ENCODE measurements around the gene PHEX.

Gene PHEX

GRCh38 chrX:22164770-22165388 lies 132.8 kb downstream of the PHEX start:
- no peak overlapping the region for H3K4me3 ChIP-seq (ENCODE audit: insufficient read depth, low read length, poor library complexity, severe bottlenecking)
- H3K36me3 ChIP-seq (ENCODE audit: low read length) = no peaks in the 10 kb centered on the region
- no peaks in the 10 kb centered on the region for H3F3A ChIP-seq (ENCODE audit: insufficient read depth)
- no peaks in the 10 kb centered on the region for H3K27me3 ChIP-seq (ENCODE audit: low read length)
- H2AFZ ChIP-seq (ENCODE audit: low read depth, low read length, severe bottlenecking) = no peak overlapping the region
- H3K4me2 ChIP-seq (ENCODE audit: low read depth, low read length, poor library complexity, severe bottlenecking) = no peak overlapping the region
- H3K9me2 ChIP-seq (replicated peaks; ENCODE audit: insufficient read depth, low read length) = no peaks in the 10 kb centered on the region
- H3K79me2 ChIP-seq (ENCODE audit: insufficient read depth, low read length) = no peaks in the 10 kb centered on the region
- H3K9ac ChIP-seq (ENCODE audit: low read length) = no peak overlapping the region
- TF ChIP-seq, protein P1, sequence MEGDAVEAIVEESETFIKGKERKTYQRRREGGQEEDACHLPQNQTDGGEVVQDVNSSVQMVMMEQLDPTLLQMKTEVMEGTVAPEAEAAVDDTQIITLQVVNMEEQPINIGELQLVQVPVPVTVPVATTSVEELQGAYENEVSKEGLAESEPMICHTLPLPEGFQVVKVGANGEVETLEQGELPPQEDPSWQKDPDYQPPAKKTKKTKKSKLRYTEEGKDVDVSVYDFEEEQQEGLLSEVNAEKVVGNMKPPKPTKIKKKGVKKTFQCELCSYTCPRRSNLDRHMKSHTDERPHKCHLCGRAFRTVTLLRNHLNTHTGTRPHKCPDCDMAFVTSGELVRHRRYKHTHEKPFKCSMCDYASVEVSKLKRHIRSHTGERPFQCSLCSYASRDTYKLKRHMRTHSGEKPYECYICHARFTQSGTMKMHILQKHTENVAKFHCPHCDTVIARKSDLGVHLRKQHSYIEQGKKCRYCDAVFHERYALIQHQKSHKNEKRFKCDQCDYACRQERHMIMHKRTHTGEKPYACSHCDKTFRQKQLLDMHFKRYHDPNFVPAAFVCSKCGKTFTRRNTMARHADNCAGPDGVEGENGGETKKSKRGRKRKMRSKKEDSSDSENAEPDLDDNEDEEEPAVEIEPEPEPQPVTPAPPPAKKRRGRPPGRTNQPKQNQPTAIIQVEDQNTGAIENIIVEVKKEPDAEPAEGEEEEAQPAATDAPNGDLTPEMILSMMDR (IDR thresholded peaks at IDR 0.05; ENCODE audit: insufficient read depth, low read length, poor library complexity, severe bottlenecking) = no peak
- TF ChIP-seq EZH2phosphoT487 (conservative IDR thresholded peaks at IDR 0.05; ENCODE audit: low read length) = no peak
- H3K27ac ChIP-seq (ENCODE audit: low read depth, low read length) = no peak overlapping the region
- no peaks in the 10 kb centered on the region for H3K9me3 ChIP-seq (ENCODE audit: insufficient read depth, low read length)
- no peaks in the 10 kb centered on the region for H4K20me1 ChIP-seq (ENCODE audit: low read depth, low read length)

GRCh38 chrX:22165732-22166457 lies 133.8 kb downstream of the PHEX start:
- TF ChIP-seq, protein P1 (IDR thresholded peaks at IDR 0.05; ENCODE audit: insufficient read depth, low read length, poor library complexity, severe bottlenecking) = no peak
- no peak for TF ChIP-seq EZH2phosphoT487 (conservative IDR thresholded peaks at IDR 0.05; ENCODE audit: low read length)
- Histone ChIP-seq H4K20me1 (ENCODE audit: low read depth, low read length) (no peaks in the 10 kb centered on the region), H3K9me3 (ENCODE audit: insufficient read depth, low read length) (no peaks in the 10 kb centered on the region), H3K36me3 (ENCODE audit: low read length) (no peaks in the 10 kb centered on the region), H3K27me3 (ENCODE audit: low read length) (no peaks in the 10 kb centered on the region), H3K79me2 (ENCODE audit: insufficient read depth, low read length) (no peaks in the 10 kb centered on the region), H3F3A (ENCODE audit: insufficient read depth) (no peaks in the 10 kb centered on the region), H3K9me2 (replicated peaks; ENCODE audit: insufficient read depth, low read length) (no peaks in the 10 kb centered on the region), H3K4me2 (ENCODE audit: low read depth, low read length, poor library complexity, severe bottlenecking) (no peak overlapping the region), H3K4me3 (ENCODE audit: insufficient read depth, low read length, poor library complexity, severe bottlenecking) (no peak overlapping the region), H2AFZ (ENCODE audit: low read depth, low read length, severe bottlenecking) (no peak overlapping the region), H3K9ac (ENCODE audit: low read length) (no peak overlapping the region), H3K27ac (ENCODE audit: low read depth, low read length) (no peak overlapping the region)

GRCh38 chrX:22171287-22172060 lies 139.3 kb downstream of the PHEX start:
- Histone ChIP-seq H3K4me3 (ENCODE audit: insufficient read depth, low read length, poor library complexity, severe bottlenecking) (no peak overlapping the region), H3K9me2 (replicated peaks; ENCODE audit: insufficient read depth, low read length) (no peaks in the 10 kb centered on the region), H3K79me2 (ENCODE audit: insufficient read depth, low read length) (no peaks in the 10 kb centered on the region), H3F3A (ENCODE audit: insufficient read depth) (no peaks in the 10 kb centered on the region), H3K9me3 (ENCODE audit: insufficient read depth, low read length) (no peaks in the 10 kb centered on the region), H2AFZ (ENCODE audit: low read depth, low read length, severe bottlenecking) (no peak overlapping the region), H3K27ac (ENCODE audit: low read depth, low read length) (no peak overlapping the region), H3K27me3 (ENCODE audit: low read length) (no peaks in the 10 kb centered on the region), H3K36me3 (ENCODE audit: low read length) (no peaks in the 10 kb centered on the region), H3K4me2 (ENCODE audit: low read depth, low read length, poor library complexity, severe bottlenecking) (no peak overlapping the region), H4K20me1 (ENCODE audit: low read depth, low read length) (no peaks in the 10 kb centered on the region), H3K9ac (ENCODE audit: low read length) (no peak overlapping the region)
- TF ChIP-seq, protein P1 (IDR thresholded peaks at IDR 0.05; ENCODE audit: insufficient read depth, low read length, poor library complexity, severe bottlenecking) = no peak
- TF ChIP-seq EZH2phosphoT487 (conservative IDR thresholded peaks at IDR 0.05; ENCODE audit: low read length) = no peak
